HepG2 (cell line): ENCODE data around the gene ADAMTSL4.

ENCODE experiments used
- HOXA9 ChIP-seq: sonication (generic); formaldehyde crosslinking; IDR thresholded peaks from 2 replicates; pipeline ENCODE4 v1.8.1; 2022; ENCODE audit warnings: missing genetic modification reagents, mild to moderate bottlenecking, moderate library complexity, borderline replicate concordance
- NFRKB ChIP-seq: fragments of 450-650 bp; IDR thresholded peaks from 2 replicates; pipeline ENCODE4 v1.6.1; 2017
- POLR2AphosphoS5 ChIP-seq: IDR thresholded peaks from 2 replicates; pipeline ENCODE4 v1.6.1; 2012; ENCODE audit warnings: low read depth, low read length
- PTBP1 ChIP-seq: fragments of 200-400 bp; formaldehyde crosslinking; IDR thresholded peaks from 2 replicates; pipeline ENCODE4 v1.6.1; 2018; ENCODE audit warnings: low read length, low read depth; ENCODE audit not compliant: poor library complexity, severe bottlenecking
- ZNF24 ChIP-seq: fragments of 450-650 bp; IDR thresholded peaks from 2 replicates; pipeline ENCODE4 v1.6.1; 2017; ENCODE audit warnings: antibody characterized with exemption, mild to moderate bottlenecking
- ZNF619 ChIP-seq: sonication (generic); formaldehyde crosslinking; IDR thresholded peaks from 2 replicates; pipeline ENCODE4 v1.4.0; 2020; ENCODE audit warnings: mild to moderate bottlenecking, missing genetic modification reagents
- ZNF678 ChIP-seq: sonication (generic); formaldehyde crosslinking; IDR thresholded peaks from 2 replicates; pipeline ENCODE4 v1.4.0; 2020; ENCODE audit warnings: mild to moderate bottlenecking, missing genetic modification reagents
- TF ChIP-seq, protein P1 (sequence below): sonication (generic); formaldehyde crosslinking; IDR thresholded peaks from 2 replicates; pipeline ENCODE4 v1.4.0; 2020; ENCODE audit warnings: missing genetic modification reagents
- TF ChIP-seq, protein P2 (sequence below): sonication (generic); formaldehyde crosslinking; IDR thresholded peaks from 2 replicates; pipeline ENCODE4 v1.5.1; 2020; ENCODE audit warnings: missing genetic modification reagents, mild to moderate bottlenecking, borderline replicate concordance
- TF ChIP-seq, protein P3 (sequence below): sonication (generic); formaldehyde crosslinking; IDR thresholded peaks from 2 replicates; pipeline ENCODE4 v1.9.0; 2021; ENCODE audit warnings: missing genetic modification reagents, mild to moderate bottlenecking, borderline replicate concordance
- TF ChIP-seq, protein P4 (sequence below), 2 experiments: sonication (generic) in 1 of 2; formaldehyde crosslinking in 1 of 2; IDR thresholded peaks; 2 replicates each; pipeline versions ENCODE4 v1.6.1 to v1.9.0; 2014 to 2022; ENCODE audit warnings: antibody characterized with exemption in 1 of 2, borderline replicate concordance in 1 of 2, inconsistent platforms in 1 of 2, low read depth in 1 of 2, missing genetic modification reagents in 1 of 2

DNA sequence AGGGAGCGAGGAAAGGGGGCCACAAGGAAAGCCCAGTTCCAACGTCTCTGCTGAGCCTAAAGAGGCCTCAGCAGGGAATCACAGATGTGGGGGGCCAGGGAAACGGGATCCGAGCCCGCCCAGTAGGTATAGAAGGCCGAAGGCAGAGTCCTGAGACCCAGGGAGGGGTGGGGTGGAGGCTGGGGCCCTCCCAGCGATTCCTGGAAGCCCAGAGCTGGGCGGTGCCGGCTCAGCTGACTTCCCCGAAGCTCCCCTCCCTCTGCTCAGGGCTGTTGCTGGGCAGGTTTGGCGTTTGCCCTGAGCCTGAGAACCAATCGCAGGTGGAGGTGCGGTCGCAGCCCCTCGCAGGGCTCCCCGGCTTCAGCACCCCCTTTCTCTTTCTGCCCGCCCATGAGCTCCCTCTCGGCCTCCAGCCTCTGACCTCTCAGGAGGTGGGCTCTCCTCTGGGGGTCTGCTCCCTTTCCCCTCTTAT, 12.8 kb downstream of the ADAMTSL4 start:
- TF ChIP-seq, protein P1, sequence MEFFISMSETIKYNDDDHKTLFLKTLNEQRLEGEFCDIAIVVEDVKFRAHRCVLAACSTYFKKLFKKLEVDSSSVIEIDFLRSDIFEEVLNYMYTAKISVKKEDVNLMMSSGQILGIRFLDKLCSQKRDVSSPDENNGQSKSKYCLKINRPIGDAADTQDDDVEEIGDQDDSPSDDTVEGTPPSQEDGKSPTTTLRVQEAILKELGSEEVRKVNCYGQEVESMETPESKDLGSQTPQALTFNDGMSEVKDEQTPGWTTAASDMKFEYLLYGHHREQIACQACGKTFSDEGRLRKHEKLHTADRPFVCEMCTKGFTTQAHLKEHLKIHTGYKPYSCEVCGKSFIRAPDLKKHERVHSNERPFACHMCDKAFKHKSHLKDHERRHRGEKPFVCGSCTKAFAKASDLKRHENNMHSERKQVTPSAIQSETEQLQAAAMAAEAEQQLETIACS (CRISPR knock-in tag) = no peak
- TF ChIP-seq ZNF24 (no peak), HOXA9 (no peak), PTBP1 (no peak), ZNF619 (CRISPR knock-in tag) (0 out of 2 replicates have a peak, but pooled peaks have one; percentile 37), POLR2AphosphoS5 (peak; percentile 33; the same call in 1 of the 2 replicates), NFRKB (no peak), ZNF678 (CRISPR knock-in tag) (no peak)
- TF ChIP-seq, protein P2, sequence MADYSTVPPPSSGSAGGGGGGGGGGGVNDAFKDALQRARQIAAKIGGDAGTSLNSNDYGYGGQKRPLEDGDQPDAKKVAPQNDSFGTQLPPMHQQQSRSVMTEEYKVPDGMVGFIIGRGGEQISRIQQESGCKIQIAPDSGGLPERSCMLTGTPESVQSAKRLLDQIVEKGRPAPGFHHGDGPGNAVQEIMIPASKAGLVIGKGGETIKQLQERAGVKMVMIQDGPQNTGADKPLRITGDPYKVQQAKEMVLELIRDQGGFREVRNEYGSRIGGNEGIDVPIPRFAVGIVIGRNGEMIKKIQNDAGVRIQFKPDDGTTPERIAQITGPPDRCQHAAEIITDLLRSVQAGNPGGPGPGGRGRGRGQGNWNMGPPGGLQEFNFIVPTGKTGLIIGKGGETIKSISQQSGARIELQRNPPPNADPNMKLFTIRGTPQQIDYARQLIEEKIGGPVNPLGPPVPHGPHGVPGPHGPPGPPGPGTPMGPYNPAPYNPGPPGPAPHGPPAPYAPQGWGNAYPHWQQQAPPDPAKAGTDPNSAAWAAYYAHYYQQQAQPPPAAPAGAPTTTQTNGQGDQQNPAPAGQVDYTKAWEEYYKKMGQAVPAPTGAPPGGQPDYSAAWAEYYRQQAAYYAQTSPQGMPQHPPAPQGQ (CRISPR knock-in tag) = no peak
- TF ChIP-seq, protein P3, sequence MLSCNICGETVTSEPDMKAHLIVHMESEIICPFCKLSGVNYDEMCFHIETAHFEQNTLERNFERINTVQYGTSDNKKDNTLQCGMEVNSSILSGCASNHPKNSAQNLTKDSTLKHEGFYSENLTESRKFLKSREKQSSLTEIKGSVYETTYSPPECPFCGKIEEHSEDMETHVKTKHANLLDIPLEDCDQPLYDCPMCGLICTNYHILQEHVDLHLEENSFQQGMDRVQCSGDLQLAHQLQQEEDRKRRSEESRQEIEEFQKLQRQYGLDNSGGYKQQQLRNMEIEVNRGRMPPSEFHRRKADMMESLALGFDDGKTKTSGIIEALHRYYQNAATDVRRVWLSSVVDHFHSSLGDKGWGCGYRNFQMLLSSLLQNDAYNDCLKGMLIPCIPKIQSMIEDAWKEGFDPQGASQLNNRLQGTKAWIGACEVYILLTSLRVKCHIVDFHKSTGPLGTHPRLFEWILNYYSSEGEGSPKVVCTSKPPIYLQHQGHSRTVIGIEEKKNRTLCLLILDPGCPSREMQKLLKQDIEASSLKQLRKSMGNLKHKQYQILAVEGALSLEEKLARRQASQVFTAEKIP (CRISPR knock-in tag) = no peak
- TF ChIP-seq, protein P4, sequence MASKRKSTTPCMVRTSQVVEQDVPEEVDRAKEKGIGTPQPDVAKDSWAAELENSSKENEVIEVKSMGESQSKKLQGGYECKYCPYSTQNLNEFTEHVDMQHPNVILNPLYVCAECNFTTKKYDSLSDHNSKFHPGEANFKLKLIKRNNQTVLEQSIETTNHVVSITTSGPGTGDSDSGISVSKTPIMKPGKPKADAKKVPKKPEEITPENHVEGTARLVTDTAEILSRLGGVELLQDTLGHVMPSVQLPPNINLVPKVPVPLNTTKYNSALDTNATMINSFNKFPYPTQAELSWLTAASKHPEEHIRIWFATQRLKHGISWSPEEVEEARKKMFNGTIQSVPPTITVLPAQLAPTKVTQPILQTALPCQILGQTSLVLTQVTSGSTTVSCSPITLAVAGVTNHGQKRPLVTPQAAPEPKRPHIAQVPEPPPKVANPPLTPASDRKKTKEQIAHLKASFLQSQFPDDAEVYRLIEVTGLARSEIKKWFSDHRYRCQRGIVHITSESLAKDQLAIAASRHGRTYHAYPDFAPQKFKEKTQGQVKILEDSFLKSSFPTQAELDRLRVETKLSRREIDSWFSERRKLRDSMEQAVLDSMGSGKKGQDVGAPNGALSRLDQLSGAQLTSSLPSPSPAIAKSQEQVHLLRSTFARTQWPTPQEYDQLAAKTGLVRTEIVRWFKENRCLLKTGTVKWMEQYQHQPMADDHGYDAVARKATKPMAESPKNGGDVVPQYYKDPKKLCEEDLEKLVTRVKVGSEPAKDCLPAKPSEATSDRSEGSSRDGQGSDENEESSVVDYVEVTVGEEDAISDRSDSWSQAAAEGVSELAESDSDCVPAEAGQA (IDR thresholded peaks at IDR 0.05; ENCODE audit: low read depth) = no peak
- TF ChIP-seq, protein P4 (CRISPR knock-in tag; IDR thresholded peaks at IDR 0.05; ENCODE audit: borderline replicate concordance) = no peak
